Suprapubic skin (tissue), 4 donors: Measurements from ENCODE around the gene ARHGEF28. TPM values are rescaled to one million over a fixed set of nuclear protein-coding genes. Genes with fewer than 3 reads are reported as not detected.

ENCODE experiments used
- DNase-seq, 2 donors: peaks; one replicate each; pipeline ENCODE4 v3.0.0-alpha.2; 2019; ENCODE audit warnings: low spot score in 2 of 2
- H3K27ac ChIP-seq: fragments of 200-600 bp; sonication (generic); one replicate; pipeline ENCODE4 v1.5.1; 2019
- H3K27me3 ChIP-seq: fragments of 200-600 bp; sonication (generic); one replicate; pipeline ENCODE4 v1.5.1; 2019
- H3K36me3 ChIP-seq: fragments of 200-600 bp; sonication (generic); one replicate; pipeline ENCODE4 v1.5.1; 2019
- H3K4me1 ChIP-seq: fragments of 200-600 bp; sonication (generic); one replicate; pipeline ENCODE4 v1.5.1; 2019
- H3K4me3 ChIP-seq: fragments of 200-600 bp; sonication (generic); one replicate; pipeline ENCODE4 v1.5.1; 2019; ENCODE audit warnings: mild to moderate bottlenecking
- H3K9me3 ChIP-seq: fragments of 200-600 bp; sonication (generic); one replicate; pipeline ENCODE4 v1.5.1; 2019
- CTCF ChIP-seq, 2 donors: fragments of 200-600 bp in 1 of 2; fragments of 450-650 bp in 1 of 2; sonication (generic) in 1 of 2; IDR thresholded peaks; one replicate each; pipeline ENCODE4 v1.5.1; 2016 to 2019; ENCODE audit warnings: antibody characterized with exemption in 2 of 2, mild to moderate bottlenecking in 1 of 2, moderate library complexity in 1 of 2
- EP300 ChIP-seq: sonication (generic); formaldehyde crosslinking; IDR thresholded peaks from one replicate; pipeline ENCODE4 v1.6.1; 2017; ENCODE audit warnings: antibody characterized with exemption
- POLR2A ChIP-seq, 2 donors: fragments of 450-650 bp; IDR thresholded peaks; one replicate each; pipeline ENCODE4 v1.6.1; 2017; ENCODE audit warnings: antibody characterized with exemption in 2 of 2, mild to moderate bottlenecking in 2 of 2, moderate library complexity in 2 of 2
- POLR2AphosphoS5 ChIP-seq, 3 donors: sonication (generic); formaldehyde crosslinking; IDR thresholded peaks; one replicate each; pipeline ENCODE4 v1.6.1; 2017; ENCODE audit warnings: antibody characterized with exemption in 3 of 3
- WGBS: methylation state at CpG from one replicate; pipeline ENCODE4 v1.1.5; 2018; 5-methylcytosine and 5-hydroxymethylcytosine counted together
- total RNA-seq, 4 donors: library from RNA; depleted of rRNA; stranded (reverse); fragments of >200 nt; gene quantifications; one replicate each; pipeline ENCODE4 v1.1.0, GENCODE V29; 2016

ARHGEF28 gene
- total RNA-seq, 4 donors from 2014 or later, result 25.6 to 104 (median 39.1) TPM

GRCh38 chr5:73915345-73915744, 289.3 kb downstream of the ARHGEF28 start:
- TF ChIP-seq CTCF (IDR thresholded peaks at IDR 0.05) (no peak), POLR2A (IDR thresholded peaks at IDR 0.05) (no peak), POLR2AphosphoS5 (IDR thresholded peaks at IDR 0.05) (no peak), EP300 (no peak)
- WGBS, result 73% methylated on average over 1 of the region's 1 CpG
- no peak for DNase-seq

GRCh38 chr5:73917433-73917832, 291.4 kb downstream of the ARHGEF28 start:
- Histone ChIP-seq H3K9me3 (no peaks in the 10 kb centered on the region), H3K4me3 (no peak overlapping the region), H3K4me1 (peaks cover 7% of the 10 kb centered on the region), H3K27ac (no peak overlapping the region), H3K27me3 (no peaks in the 10 kb centered on the region), H3K36me3 (no peaks in the 10 kb centered on the region)
- TF ChIP-seq CTCF (IDR thresholded peaks at IDR 0.05) (no peak), POLR2AphosphoS5 (IDR thresholded peaks at IDR 0.05) (no peak), EP300 (no peak), POLR2A (IDR thresholded peaks at IDR 0.05) (no peak)
- DNase-seq, result no peak
- 35% methylated on average over 3 of the region's 3 CpGs for WGBS

More at GRCh38 chr5:73915345-73915744, 289.3 kb downstream of the ARHGEF28 start:
- Histone ChIP-seq H3K4me1 (peaks cover 4% of the 10 kb centered on the region), H3K27ac (no peak overlapping the region), H3K4me3 (no peak overlapping the region), H3K9me3 (no peaks in the 10 kb centered on the region), H3K36me3 (peaks cover 5% of the 10 kb centered on the region), H3K27me3 (no peaks in the 10 kb centered on the region)

GRCh38 chr5:73917891-73918290, 291.9 kb downstream of the ARHGEF28 start:
- no peaks in the 10 kb centered on the region for H3K36me3 ChIP-seq
- no peak for DNase-seq
- WGBS, result 80% methylated on average over 4 of the region's 4 CpGs
- H3K27ac ChIP-seq, result no peak overlapping the region
- H3K4me1 ChIP-seq, result peaks cover 7% of the 10 kb centered on the region
- no peak overlapping the region for H3K4me3 ChIP-seq
- H3K27me3 ChIP-seq, result no peaks in the 10 kb centered on the region
- TF ChIP-seq CTCF (IDR thresholded peaks at IDR 0.05) (no peak), EP300 (no peak), POLR2A (IDR thresholded peaks at IDR 0.05) (no peak), POLR2AphosphoS5 (IDR thresholded peaks at IDR 0.05) (no peak)
- H3K9me3 ChIP-seq, result no peaks in the 10 kb centered on the region

GRCh38 chr5:73918791-73919221, 292.8 kb downstream of the ARHGEF28 start:
- Histone ChIP-seq H3K4me1 (peaks cover 7% of the 10 kb centered on the region), H3K27ac (no peak overlapping the region), H3K9me3 (no peaks in the 10 kb centered on the region), H3K27me3 (no peaks in the 10 kb centered on the region), H3K36me3 (no peaks in the 10 kb centered on the region), H3K4me3 (no peak overlapping the region)
- no peak for DNase-seq
- TF ChIP-seq EP300 (no peak), POLR2A (IDR thresholded peaks at IDR 0.05) (no peak), POLR2AphosphoS5 (IDR thresholded peaks at IDR 0.05) (no peak), CTCF (IDR thresholded peaks at IDR 0.05) (no peak)
- WGBS, result 64% methylated on average over 6 of the region's 6 CpGs

- no peak for DNase-seq
- no peak overlapping the region for H3K27ac ChIP-seq
- no peak overlapping the region for H3K4me3 ChIP-seq
- no peak for TF ChIP-seq POLR2A (IDR thresholded peaks at IDR 0.05)
- no peak for TF ChIP-seq CTCF (IDR thresholded peaks at IDR 0.05)
- no peak for TF ChIP-seq POLR2AphosphoS5 (IDR thresholded peaks at IDR 0.05)
- no peak for TF ChIP-seq EP300
- H3K4me1 ChIP-seq, result peaks cover 7% of the 10 kb centered on the region
- 46% methylated on average over 3 of the region's 3 CpGs for whole genome bisulfite sequencing
- no peaks in the 10 kb centered on the region for H3K36me3 ChIP-seq
- no peaks in the 10 kb centered on the region for H3K9me3 ChIP-seq
- H3K27me3 ChIP-seq, result no peaks in the 10 kb centered on the region
Measured at GRCh38 chr5:73921741-73922140, 295.7 kb downstream of the ARHGEF28 start.
